Skin of body (tissue), 2 donors: ENCODE data around the gene WDR90. TPM values are rescaled to one million over a fixed set of nuclear protein-coding genes. Genes with fewer than 3 reads are reported as not detected.

Experiments used
- DNase-seq: peaks from one replicate; lab custom pipeline; 2025; lab: John Stamatoyannopoulos, UW
- total RNA-seq: library from RNA; depleted of rRNA; stranded (reverse); fragments of >200 nt; gene quantifications from one replicate; pipeline ENCODE4 v1.2.3, GENCODE V29; 2014

Gene WDR90
- 15.1 TPM for total RNA-seq

- DNase-seq, result peak; percentile 85
Observed at GRCh38 chr16:648781-649589, at the start of gene WDR90. Gene WDR90 (plus strand): TSS chr16:649365. CDS start chr16:649417, 52 bp downstream.

- no peak for DNase-seq
Observed at GRCh38 chr16:600781-601180, 48.4 kb upstream of the WDR90 start.

GRCh38 chr16:603933-604332, 45.2 kb upstream of the WDR90 start:
- no peak for DNase-seq

GRCh38 chr16:606656-607307, 42.4 kb upstream of the WDR90 start:
- DNase-seq, result no peak

- no peak for DNase-seq
Observed at GRCh38 chr16:608019-608418, 41.1 kb upstream of the WDR90 start.

GRCh38 chr16:609316-609715, 39.8 kb upstream of the WDR90 start:
- no peak for DNase-seq

GRCh38 chr16:609984-610383, 39.2 kb upstream of the WDR90 start:
- no peak for DNase-seq

GRCh38 chr16:610513-611381, 38.4 kb upstream of the WDR90 start:
- DNase-seq, result no peak

GRCh38 chr16:615122-615521, 34.0 kb upstream of the WDR90 start:
- no peak for DNase-seq

- DNase-seq, result no peak
Observed at GRCh38 chr16:616733-617586, 32.2 kb upstream of the WDR90 start.

- DNase-seq, result no peak
Observed at GRCh38 chr16:617855-618254, 31.3 kb upstream of the WDR90 start.

GRCh38 chr16:619476-620100, 29.6 kb upstream of the WDR90 start:
- no peak for DNase-seq

GRCh38 chr16:620700-621525, 28.3 kb upstream of the WDR90 start:
- DNase-seq, result no peak

- DNase-seq, result no peak
Observed at GRCh38 chr16:621526-622105, 27.5 kb upstream of the WDR90 start.

GRCh38 chr16:622920-623280, 26.3 kb upstream of the WDR90 start:
- DNase-seq, result no peak

- no peak for DNase-seq
Observed at GRCh38 chr16:624526-625070, 24.6 kb upstream of the WDR90 start.

- no peak for DNase-seq
Observed at GRCh38 chr16:625117-625976, 23.8 kb upstream of the WDR90 start.
